ENCODE results near the gene LRRC4C. TPM values are rescaled to one million over a fixed set of nuclear protein-coding genes. Genes with fewer than 3 reads are reported as not detected.

The LRRC4C gene
- total and polyA plus RNA-seq, 10 of the 15 experiments (the other 5 are each of a cell fraction or from before 2014, with no cell fraction given) = 1.5 TPM; not detected in 9

DNA sequence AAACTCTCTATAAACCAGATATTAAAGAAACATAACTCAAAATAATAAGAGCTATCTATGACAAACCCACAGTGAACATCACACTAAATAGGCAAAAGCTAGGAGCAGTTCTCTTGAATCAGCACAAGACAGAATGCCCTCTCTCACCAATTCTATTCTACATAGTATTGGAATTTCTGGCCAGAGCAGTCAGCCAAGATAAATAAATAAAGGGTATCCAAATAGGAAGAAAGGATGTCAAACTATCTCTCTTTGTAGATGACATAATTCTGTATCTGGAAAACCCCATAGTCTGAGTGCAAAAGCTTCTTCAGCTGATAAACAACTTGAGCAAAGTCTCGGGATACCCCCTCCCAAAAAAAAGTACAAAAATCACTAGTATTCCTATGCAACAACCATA, 359.8 kb downstream of the LRRC4C start:
- no peaks in the 10 kb centered on the region for H3K9me3 ChIP-seq (replicated peaks; ENCODE audit: control insufficient read depth, insufficient read depth, low read length)
- ChIA-PET SMC1A (ENCODE audit: uncharacterized antibody, unreplicated experiment) (interaction anchor here (2.0 kb wide), 1 partner anchor 18 kb away, joined by 5 read pairs; no protein-coding TSS in a partner anchor), POLR2A (interaction anchor here (0.7 kb wide), 1 partner anchor 19 kb away, joined by 3 read pairs; no protein-coding TSS in a partner anchor), RAD21 (ENCODE audit: unreplicated experiment) (no interaction called here), CTCF (interaction anchor here (0.6 to 1.1 kb wide), 2 partner anchors 37 to 58 kb away, joined by 3 read pairs; no protein-coding TSS in a partner anchor)
- no TSS peak for BruUV-seq (replicated peaks)
- no peaks in the 10 kb centered on the region for H3K27me3 ChIP-seq (replicated peaks in 1 of 2; ENCODE audit: control insufficient read depth in 2 of 2, insufficient read depth in 2 of 2, low read length in 1 of 2)
- no peaks in the 10 kb centered on the region for H4K20me1 ChIP-seq (ENCODE audit: control insufficient read depth, insufficient read depth)
- H3K36me3 ChIP-seq (ENCODE audit: control insufficient read depth in 2 of 2, insufficient read depth in 2 of 2, low read length in 1 of 2) = no peaks in the 10 kb centered on the region
- H3K4me2 ChIP-seq (ENCODE audit: control insufficient read depth, insufficient read depth) = no peak overlapping the region
- H3K4me3 ChIP-seq = no peak overlapping the region
- intact Hi-C loops (cut with micrococcal nuclease; ENCODE audit: unreplicated experiment) (no loop called here), in situ Hi-C loops (cut with MboI) (no loop called here)
- TF ChIP-seq CEBPB (IDR thresholded peaks at IDR 0.05; ENCODE audit: borderline replicate concordance in 1 of 2, low read depth in 2 of 2, low read length in 2 of 2) (no peak), CREB1 (IDR thresholded peaks at IDR 0.05; ENCODE audit: low read depth) (no peak), CBX3 (IDR thresholded peaks at IDR 0.05; ENCODE audit: borderline replicate concordance, low read depth) (no peak), SUZ12 (IDR thresholded peaks at IDR 0.05; ENCODE audit: unreplicated experiment) (no peak), SUPT20H (IDR thresholded peaks at IDR 0.05; ENCODE audit: borderline replicate concordance, control insufficient read depth, low read depth, low read length) (no peak), PML (IDR thresholded peaks at IDR 0.05; ENCODE audit: low read length) (no peak), ZNF217 (IDR thresholded peaks at IDR 0.05) (no peak), NR2C2 (IDR thresholded peaks at IDR 0.05; ENCODE audit: borderline replicate concordance, control insufficient read depth, insufficient read length, low read depth) (no peak), WRNIP1 (IDR thresholded peaks at IDR 0.05; ENCODE audit: borderline replicate concordance, low read depth, low read length) (no peak), NFXL1 (IDR thresholded peaks at IDR 0.05; ENCODE audit: borderline replicate concordance) (no peak), POLR2AphosphoS5 (IDR thresholded peaks at IDR 0.05; ENCODE audit: low read length) (no peak), CBX5 (IDR thresholded peaks at IDR 0.05; ENCODE audit: low read depth) (no peak), RBBP5 (conservative IDR thresholded peaks at IDR 0.05) (no peak), SREBF2 (IDR thresholded peaks at IDR 0.05; ENCODE audit: low read length) (no peak), TAF1 (IDR thresholded peaks at IDR 0.05; ENCODE audit: borderline replicate concordance, low read depth, low read length) (no peak), KDM1A (IDR thresholded peaks at IDR 0.05; ENCODE audit: borderline replicate concordance) (no peak), PAX5 (IDR thresholded peaks at IDR 0.05; ENCODE audit: borderline replicate concordance, low read depth, low read length) (no peak)
- TF ChIP-seq, protein P1, sequence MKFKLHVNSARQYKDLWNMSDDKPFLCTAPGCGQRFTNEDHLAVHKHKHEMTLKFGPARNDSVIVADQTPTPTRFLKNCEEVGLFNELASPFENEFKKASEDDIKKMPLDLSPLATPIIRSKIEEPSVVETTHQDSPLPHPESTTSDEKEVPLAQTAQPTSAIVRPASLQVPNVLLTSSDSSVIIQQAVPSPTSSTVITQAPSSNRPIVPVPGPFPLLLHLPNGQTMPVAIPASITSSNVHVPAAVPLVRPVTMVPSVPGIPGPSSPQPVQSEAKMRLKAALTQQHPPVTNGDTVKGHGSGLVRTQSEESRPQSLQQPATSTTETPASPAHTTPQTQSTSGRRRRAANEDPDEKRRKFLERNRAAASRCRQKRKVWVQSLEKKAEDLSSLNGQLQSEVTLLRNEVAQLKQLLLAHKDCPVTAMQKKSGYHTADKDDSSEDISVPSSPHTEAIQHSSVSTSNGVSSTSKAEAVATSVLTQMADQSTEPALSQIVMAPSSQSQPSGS (IDR thresholded peaks at IDR 0.05; ENCODE audit: low read length) = no peak
- TF ChIP-seq, protein P2, sequence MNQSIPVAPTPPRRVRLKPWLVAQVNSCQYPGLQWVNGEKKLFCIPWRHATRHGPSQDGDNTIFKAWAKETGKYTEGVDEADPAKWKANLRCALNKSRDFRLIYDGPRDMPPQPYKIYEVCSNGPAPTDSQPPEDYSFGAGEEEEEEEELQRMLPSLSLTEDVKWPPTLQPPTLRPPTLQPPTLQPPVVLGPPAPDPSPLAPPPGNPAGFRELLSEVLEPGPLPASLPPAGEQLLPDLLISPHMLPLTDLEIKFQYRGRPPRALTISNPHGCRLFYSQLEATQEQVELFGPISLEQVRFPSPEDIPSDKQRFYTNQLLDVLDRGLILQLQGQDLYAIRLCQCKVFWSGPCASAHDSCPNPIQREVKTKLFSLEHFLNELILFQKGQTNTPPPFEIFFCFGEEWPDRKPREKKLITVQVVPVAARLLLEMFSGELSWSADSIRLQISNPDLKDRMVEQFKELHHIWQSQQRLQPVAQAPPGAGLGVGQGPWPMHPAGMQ (IDR thresholded peaks at IDR 0.05; ENCODE audit: borderline replicate concordance) = no peak
- H3K79me2 ChIP-seq (ENCODE audit: control insufficient read depth, insufficient read depth, low read length) = no peaks in the 10 kb centered on the region
- H3K27ac ChIP-seq (ENCODE audit: control insufficient read depth, insufficient read depth) = no peak overlapping the region
- DNase-seq (ENCODE audit: low read depth, low spot score) = no peak
- H3K4me1 ChIP-seq (ENCODE audit: control insufficient read depth, insufficient read depth, low read length) = no peaks in the 10 kb centered on the region
- WGBS (ENCODE audit: insufficient coverage, insufficient replicate concordance, low lambda C conversion rate, missing lambda C conversion rate) = 0% methylated on average over 1 of the region's 1 CpG
- no peak for FAIRE-seq
- ATAC-seq = no peak
- H2AFZ ChIP-seq (ENCODE audit: control insufficient read depth, low read depth, low read length) = no peak overlapping the region
- no peak overlapping the region for H3K9ac ChIP-seq (ENCODE audit: control insufficient read depth, insufficient read depth, low read length)
